WTC11 (cell line): Measurements from ENCODE around the gene ZNF280D. TPM values are rescaled to one million over a fixed set of nuclear protein-coding genes. Genes with fewer than 3 reads are reported as not detected.

Experiments
- ATAC-seq: fragments of 200-7000 bp; cut with Tn5 transposase; 2 replicates; pipeline ENCODE4 v1.10.0; 2021; ENCODE audit warnings: mild to moderate bottlenecking, moderate library complexity
- CTCF ChIA-PET: fragments of 300-600 bp; sonication (Branson Sonifier 250); formaldehyde crosslinking; loops from one replicate; lab custom pipeline; 2021; ENCODE audit warnings: antibody characterized with exemption; lab: Charles Lee
- POLR2A ChIA-PET: fragments of 350-600 bp; sonication (Branson Sonifier 250); formaldehyde crosslinking; loops from one replicate; lab custom pipeline; 2021; ENCODE audit warnings: antibody characterized with exemption; lab: Charles Lee
- DNase-seq: peaks from one replicate; pipeline ENCODE4 v3.0.0; 2021; ENCODE audit warnings: low spot score
- H3K27ac Mint-ChIP-seq: 2 replicates; pipeline ENCODE4 v1.8.0; 2021; ENCODE audit warnings: mixed read lengths
- H3K27me3 Mint-ChIP-seq: 2 replicates; pipeline ENCODE4 v1.8.0; 2021; ENCODE audit warnings: low read depth, mild to moderate bottlenecking, moderate library complexity, mixed read lengths
- H3K36me3 Mint-ChIP-seq: 2 replicates; pipeline ENCODE4 v1.8.0; 2021; ENCODE audit warnings: mixed read lengths
- H3K4me1 Mint-ChIP-seq: 2 replicates; pipeline ENCODE4 v1.8.0; 2022; ENCODE audit warnings: mixed read lengths
- H3K4me3 Mint-ChIP-seq: 2 replicates; pipeline ENCODE4 v1.8.0; 2021; ENCODE audit warnings: mild to moderate bottlenecking, moderate library complexity, mixed read lengths
- H3K9me3 Mint-ChIP-seq: 2 replicates; pipeline ENCODE4 v1.8.0; 2021; ENCODE audit warnings: mixed read lengths
- ATF2 ChIP-seq: sonication (generic); formaldehyde crosslinking; IDR thresholded peaks from 2 replicates; pipeline ENCODE4 v1.8.1; 2022; ENCODE audit warnings: low read depth, missing genetic modification reagents, borderline replicate concordance
- CREM ChIP-seq: sonication (generic); formaldehyde crosslinking; IDR thresholded peaks from 2 replicates; pipeline ENCODE4 v1.8.1; 2022; ENCODE audit warnings: mild to moderate bottlenecking, missing genetic modification reagents, moderate library complexity
- E2F1 ChIP-seq: sonication (generic); formaldehyde crosslinking; IDR thresholded peaks from 2 replicates; pipeline ENCODE4 v1.8.0; 2022; ENCODE audit warnings: mild to moderate bottlenecking, missing genetic modification reagents
- E2F5 ChIP-seq: sonication (generic); formaldehyde crosslinking; IDR thresholded peaks from 2 replicates; pipeline ENCODE4 v1.8.1; 2022; ENCODE audit warnings: mild to moderate bottlenecking, moderate library complexity, missing genetic modification reagents
- EMX1 ChIP-seq: fragments of 250-450 bp; sonication (Bioruptor Pico); IDR thresholded peaks from 2 replicates; pipeline ENCODE4 v1.8.0; 2021; ENCODE audit warnings: mild to moderate bottlenecking
- ERG ChIP-seq: fragments of 250-450 bp; sonication (Bioruptor Pico); IDR thresholded peaks from 2 replicates; pipeline ENCODE4 v1.8.0; 2021; ENCODE audit warnings: mild to moderate bottlenecking
- FOXP1 ChIP-seq: sonication (generic); formaldehyde crosslinking; IDR thresholded peaks from 2 replicates; pipeline ENCODE4 v1.8.0; 2022; ENCODE audit warnings: missing genetic modification reagents, mild to moderate bottlenecking, moderate library complexity, borderline replicate concordance
- KAT7 ChIP-seq: sonication (generic); formaldehyde crosslinking; IDR thresholded peaks from 2 replicates; pipeline ENCODE4 v1.8.1; 2023; ENCODE audit warnings: missing genetic modification reagents, mild to moderate bottlenecking, borderline replicate concordance
- MXD4 ChIP-seq: fragments of 250-450 bp; sonication (Bioruptor Pico); IDR thresholded peaks from 2 replicates; pipeline ENCODE4 v1.8.0; 2021; ENCODE audit warnings: mild to moderate bottlenecking, moderate library complexity, borderline replicate concordance
- MYBL2 ChIP-seq: sonication (generic); formaldehyde crosslinking; IDR thresholded peaks from 2 replicates; pipeline ENCODE4 v1.8.1; 2023; ENCODE audit warnings: mild to moderate bottlenecking, moderate library complexity, missing genetic modification reagents
- NFYB ChIP-seq: sonication (generic); formaldehyde crosslinking; conservative IDR thresholded peaks from 2 replicates; pipeline ENCODE4 v1.8.0; 2022; ENCODE audit warnings: low read depth, missing genetic modification reagents
- NR1H2 ChIP-seq: sonication (generic); formaldehyde crosslinking; IDR thresholded peaks from 2 replicates; pipeline ENCODE4 v1.9.0; 2021; ENCODE audit warnings: mild to moderate bottlenecking, moderate library complexity, missing genetic modification reagents
- NR3C1 ChIP-seq: sonication (generic); formaldehyde crosslinking; conservative IDR thresholded peaks from 2 replicates; pipeline ENCODE4 v1.8.1; 2023; ENCODE audit warnings: low read depth, mild to moderate bottlenecking, missing genetic modification reagents
- TEAD1 ChIP-seq: sonication (generic); formaldehyde crosslinking; IDR thresholded peaks from 2 replicates; pipeline ENCODE4 v1.8.0; 2022; ENCODE audit warnings: mild to moderate bottlenecking, missing genetic modification reagents
- ZNF121 ChIP-seq: sonication (generic); formaldehyde crosslinking; IDR thresholded peaks from 2 replicates; pipeline ENCODE4 v1.8.0; 2023; ENCODE audit warnings: missing genetic modification reagents
- ZNF263 ChIP-seq: sonication (generic); formaldehyde crosslinking; IDR thresholded peaks from 2 replicates; pipeline ENCODE4 v1.8.1; 2022; ENCODE audit warnings: low read depth, mild to moderate bottlenecking, moderate library complexity, missing genetic modification reagents
- ZNF317 ChIP-seq: sonication (generic); formaldehyde crosslinking; IDR thresholded peaks from 2 replicates; pipeline ENCODE4 v1.8.1; 2023; ENCODE audit warnings: low read depth, mild to moderate bottlenecking, moderate library complexity, missing genetic modification reagents, borderline replicate concordance
- ZNF532 ChIP-seq: fragments of 250-450 bp; sonication (Bioruptor Pico); IDR thresholded peaks from 2 replicates; pipeline ENCODE4 v1.9.0; 2021; ENCODE audit warnings: mild to moderate bottlenecking, borderline replicate concordance
- total RNA-seq: library from RNA; stranded (reverse); gene quantifications from 3 replicates; pipeline ENCODE4 v1.2.3, GENCODE V29; 2021

The ZNF280D gene
- total RNA-seq, 1 experiment from 2014 or later: 25.7 TPM

- TF ChIP-seq ATF2 (CRISPR knock-in tag) (no peak), NFYB (CRISPR knock-in tag) (no peak), MYBL2 (CRISPR knock-in tag) (no peak), CREM (CRISPR knock-in tag) (no peak)
Observed at GRCh38 chr15:56679225-56679624, 54.1 kb downstream of the ZNF280D start (continued).

GRCh38 chr15:56678571-56678970 is 54.7 kb downstream of the ZNF280D start:
- ChIA-PET POLR2A (no interaction called here), CTCF (interaction anchor here (1.0 kb wide), 1 partner anchor 191 kb away, joined by 3 read pairs; no protein-coding TSS in a partner anchor)
- Mint-ChIP-seq H3K27ac (no peak overlapping the region), H3K4me1 (peaks cover 7% of the 10 kb centered on the region), H3K4me3 (no peak overlapping the region), H3K36me3 (no peaks in the 10 kb centered on the region), H3K9me3 (no peaks in the 10 kb centered on the region), H3K27me3 (no peaks in the 10 kb centered on the region)
- TF ChIP-seq ZNF317 (no peak), ATF2 (CRISPR knock-in tag) (no peak), TEAD1 (CRISPR knock-in tag) (no peak), E2F1 (no peak), MXD4 (CRISPR knock-in tag) (no peak), NR1H2 (CRISPR knock-in tag) (no peak), ZNF532 (no peak)
- no peak for DNase-seq
- ATAC-seq: no peak

- Mint-ChIP-seq H3K9me3 (no peaks in the 10 kb centered on the region), H3K27ac (no peak overlapping the region), H3K4me3 (no peak overlapping the region), H3K36me3 (no peaks in the 10 kb centered on the region), H3K4me1 (peaks cover 7% of the 10 kb centered on the region), H3K27me3 (no peaks in the 10 kb centered on the region)
- CTCF ChIA-PET: no interaction called here
- POLR2A ChIA-PET: interaction anchor here (0.7 kb wide), 1 partner anchor 64 kb away, joined by 3 read pairs; no protein-coding TSS in a partner anchor
- no peak for DNase-seq
- no peak for ATAC-seq
- TF ChIP-seq ZNF532: no peak
- TF ChIP-seq E2F5: no peak
- TF ChIP-seq KAT7 (CRISPR knock-in tag): no peak
- no peak for TF ChIP-seq EMX1 (CRISPR knock-in tag)
- TF ChIP-seq FOXP1 (CRISPR knock-in tag): no peak
- TF ChIP-seq NR3C1: no peak
- TF ChIP-seq ZNF121: no peak
- TF ChIP-seq ZNF317: no peak
- no peak for TF ChIP-seq ERG (CRISPR knock-in tag)
- no peak for TF ChIP-seq ZNF263
Observed at GRCh38 chr15:56677271-56677670, 56.0 kb downstream of the ZNF280D start.
